GM04503 (cell line): ENCODE results near the gene IFIT1B.
"Not testable (repeated sequence)": the region's sequence is repeated elsewhere in the genome, so short reads cannot be mapped to it uniquely, and the experiment has no call there.

Experiments
- DNase-seq: peaks from one replicate; pipeline ENCODE4 v3.0.0-alpha.2; 2012; ENCODE audit warnings: low read depth

The IFIT1B gene

DNA sequence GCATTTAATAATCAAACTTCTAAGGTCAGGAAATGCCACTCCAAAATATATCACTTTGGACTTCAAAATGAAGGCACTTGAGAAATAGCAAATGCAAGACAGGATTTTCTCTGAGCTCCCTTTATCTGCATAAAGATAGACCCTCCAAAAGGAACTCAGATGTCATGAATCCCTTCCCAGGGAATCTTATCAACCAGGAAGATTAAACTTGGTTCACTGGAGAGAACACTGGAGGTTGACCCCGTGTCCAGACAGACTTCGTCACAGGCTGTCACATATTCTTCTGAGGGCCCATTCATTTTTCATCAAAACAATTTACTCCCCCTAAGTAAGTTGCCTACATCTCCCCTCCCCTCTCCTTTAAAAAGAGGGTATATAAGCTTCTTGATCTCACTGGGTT lies 28.9 kb upstream of the IFIT1B start:
- no peak for DNase-seq

DNA sequence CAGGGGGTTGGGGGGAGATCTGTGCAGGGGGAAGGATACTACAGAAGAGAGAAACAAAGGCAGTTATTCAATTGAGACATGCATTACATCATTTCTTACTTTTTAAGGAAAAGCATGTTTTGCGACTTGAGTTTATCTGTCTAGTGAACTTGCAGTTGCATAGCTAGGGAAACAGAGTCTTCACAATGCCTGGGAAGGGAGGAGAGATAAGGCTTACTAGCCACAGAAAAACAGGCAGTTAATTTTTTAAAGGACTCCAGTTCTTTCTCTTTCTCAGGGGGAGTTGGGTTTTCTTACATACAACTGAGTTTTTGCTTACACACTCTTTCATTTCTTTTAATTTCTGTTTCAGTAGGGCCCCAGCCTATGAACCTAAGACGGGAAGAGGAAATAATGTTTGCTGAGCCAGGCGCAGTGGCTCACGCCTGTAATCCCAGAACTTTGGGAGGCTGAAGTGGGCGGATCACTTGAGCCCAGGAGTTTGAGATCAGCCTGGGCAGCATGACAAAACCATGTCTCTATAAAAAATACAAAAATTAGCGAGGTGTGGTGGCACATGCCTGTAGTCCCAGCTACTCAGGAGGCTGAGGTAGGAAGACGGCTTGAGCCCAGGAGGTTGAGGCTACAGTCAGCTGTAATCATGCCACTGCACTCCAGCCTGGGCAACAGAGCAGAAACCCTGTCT lies 27.1 kb upstream of the IFIT1B start:
- not testable (repeated sequence) for DNase-seq

DNA sequence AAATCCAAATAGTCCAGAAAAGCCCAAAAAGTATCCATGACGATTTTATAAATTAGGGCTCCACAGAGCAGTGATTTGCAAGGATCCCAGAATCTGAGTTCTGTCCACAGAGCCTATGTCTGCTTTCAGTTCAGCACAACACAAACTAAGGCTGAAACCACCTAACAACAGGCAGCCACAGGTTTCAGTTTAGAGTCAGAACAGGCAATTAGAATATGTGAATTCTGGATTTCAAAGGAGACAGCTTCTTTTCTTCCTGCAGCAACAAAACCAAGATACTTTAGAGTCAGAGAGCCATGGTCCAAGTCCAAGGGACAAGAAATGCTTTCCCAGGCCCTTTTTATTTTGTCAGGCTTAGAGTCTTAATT lies 26.5 kb upstream of the IFIT1B start:
- no peak for DNase-seq

DNA sequence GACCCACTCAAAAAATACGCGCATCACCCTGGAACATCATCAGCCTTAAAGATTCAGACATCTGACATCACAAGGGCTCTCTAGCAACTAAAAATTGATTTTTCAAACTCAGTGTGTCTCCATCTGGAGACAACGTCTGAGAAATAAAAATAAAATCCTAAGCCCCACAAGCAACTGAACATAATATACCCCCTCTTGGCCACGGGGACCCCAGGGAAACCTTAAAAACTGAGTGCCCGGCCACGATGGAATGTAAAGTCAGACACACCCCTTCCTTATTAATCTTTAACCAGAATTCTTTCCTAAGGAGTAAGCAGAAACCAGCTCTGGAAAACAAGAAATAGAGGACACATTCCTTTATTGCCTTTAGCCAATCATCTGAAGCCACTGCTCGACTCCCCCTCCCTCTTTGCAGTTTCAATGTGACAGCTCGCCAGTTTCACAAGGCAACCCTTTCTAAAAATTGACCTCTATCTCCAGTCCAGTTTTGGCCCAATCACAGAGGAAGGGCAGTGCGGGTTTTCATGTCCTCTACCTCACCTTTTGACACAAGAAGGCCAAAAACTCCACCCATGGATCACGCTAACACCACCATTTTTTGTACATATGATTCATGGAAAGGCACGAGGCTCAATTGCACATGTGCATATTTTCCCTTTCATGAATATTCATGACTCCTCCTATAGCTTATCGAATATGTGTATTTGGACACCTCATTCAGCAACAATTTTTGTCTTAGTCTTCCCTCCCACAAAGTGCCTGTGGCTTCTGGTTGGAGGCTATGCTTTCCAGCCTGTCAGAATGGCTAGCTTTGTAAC lies 25.9 kb upstream of the IFIT1B start:
- DNase-seq = peak; percentile 99

DNA sequence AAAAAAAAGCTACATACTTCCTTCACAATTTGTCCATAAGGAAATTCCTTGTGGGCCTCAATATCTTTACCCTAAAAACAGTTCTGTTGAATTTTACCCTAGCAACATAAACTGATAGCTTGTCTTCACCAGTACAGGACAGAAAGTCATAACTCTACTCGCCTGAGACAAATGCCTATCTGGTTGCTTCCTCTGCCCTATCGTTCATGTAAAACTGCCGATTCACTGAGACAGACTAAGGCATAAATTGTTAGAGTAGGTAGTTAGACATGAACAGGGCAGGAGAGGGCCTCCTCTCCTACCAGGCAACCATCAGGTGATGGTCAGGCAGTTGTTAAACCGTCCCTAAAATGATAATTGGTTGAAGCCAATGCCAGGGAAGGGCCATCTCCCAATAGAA lies 25.1 kb upstream of the IFIT1B start:
- DNase-seq = no peak

DNA sequence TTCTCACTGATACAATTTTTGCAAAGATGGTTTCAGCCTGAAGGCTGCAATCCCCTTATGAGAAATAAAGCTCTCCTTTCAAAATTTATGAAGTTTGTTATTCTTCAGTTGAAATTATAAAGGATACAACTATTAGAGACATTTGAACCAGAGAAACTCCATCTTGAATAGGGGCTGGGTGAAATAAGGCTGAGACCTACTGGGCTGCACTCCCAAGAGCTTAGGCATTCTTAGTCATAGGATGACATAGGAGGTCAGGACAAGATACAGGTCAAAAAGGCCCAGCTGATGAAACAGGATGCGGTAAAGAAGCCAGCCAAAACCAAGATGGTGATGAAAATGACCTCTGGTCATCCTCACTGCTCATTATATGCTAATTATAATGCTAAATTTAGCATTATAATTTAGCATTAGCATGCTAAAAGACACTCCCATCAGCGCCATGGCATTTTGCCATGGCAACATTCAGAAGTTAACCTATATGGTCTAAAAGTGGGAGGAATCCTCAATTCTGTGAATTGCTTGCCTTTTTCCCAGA lies 22.4 kb upstream of the IFIT1B start:
- no peak for DNase-seq

DNA sequence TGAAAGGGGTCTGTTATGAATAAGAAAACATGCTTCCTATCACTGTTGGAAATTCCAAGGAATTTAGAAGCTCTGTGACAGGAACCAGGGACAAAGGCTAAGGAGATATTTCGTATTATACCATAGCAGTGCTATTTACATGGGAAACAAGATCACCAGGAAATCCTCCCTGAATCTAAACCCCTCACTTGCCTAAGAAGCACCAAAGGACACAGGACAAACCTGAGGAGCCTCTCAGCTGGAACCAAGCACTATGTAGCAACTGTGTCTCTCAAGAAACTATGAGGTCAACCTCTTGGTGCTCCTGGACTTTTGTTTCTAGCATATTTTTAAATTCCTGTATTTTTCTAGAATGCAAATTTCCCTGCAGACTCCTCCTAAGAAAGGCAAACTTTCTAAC lies 20.8 kb upstream of the IFIT1B start:
- DNase-seq = no peak

DNA sequence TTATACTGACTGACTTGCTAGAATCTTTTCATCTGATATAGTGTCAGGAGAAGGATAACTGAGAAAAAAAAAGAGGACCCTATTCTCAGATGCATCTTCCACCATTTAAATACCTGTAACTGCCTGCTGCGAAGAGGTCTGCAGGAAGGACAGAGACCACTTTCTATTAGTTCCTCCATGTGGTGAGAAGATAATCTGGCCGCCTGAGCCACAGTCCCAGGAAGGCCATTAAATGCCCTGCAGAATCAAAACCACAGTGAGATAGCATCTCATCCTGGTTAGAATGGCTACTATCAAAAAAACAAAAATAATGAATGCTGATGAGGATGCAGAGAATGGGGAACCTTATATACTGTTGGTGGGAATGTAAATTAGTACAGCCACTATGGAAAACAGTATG lies 19.9 kb upstream of the IFIT1B start:
- DNase-seq = no peak

DNA sequence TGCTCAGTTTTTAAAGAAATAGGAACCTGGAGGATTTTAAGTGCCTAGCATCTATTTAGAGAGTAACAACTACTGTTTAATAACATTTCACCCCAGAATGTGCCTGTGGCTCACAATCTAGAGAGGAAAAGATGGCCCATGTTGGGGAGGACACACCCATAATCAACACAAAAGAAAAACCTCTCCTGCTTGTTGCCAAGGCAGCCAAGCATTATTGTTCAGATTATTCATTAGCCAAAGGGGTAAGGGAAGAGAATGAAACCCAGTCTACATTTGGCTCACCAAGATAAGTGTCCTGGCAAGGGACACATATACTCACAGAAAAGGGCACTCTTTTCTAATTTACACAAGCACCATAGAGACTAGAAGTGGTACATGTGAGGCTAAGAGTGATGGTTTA lies 17.7 kb upstream of the IFIT1B start:
- DNase-seq = no peak

DNA sequence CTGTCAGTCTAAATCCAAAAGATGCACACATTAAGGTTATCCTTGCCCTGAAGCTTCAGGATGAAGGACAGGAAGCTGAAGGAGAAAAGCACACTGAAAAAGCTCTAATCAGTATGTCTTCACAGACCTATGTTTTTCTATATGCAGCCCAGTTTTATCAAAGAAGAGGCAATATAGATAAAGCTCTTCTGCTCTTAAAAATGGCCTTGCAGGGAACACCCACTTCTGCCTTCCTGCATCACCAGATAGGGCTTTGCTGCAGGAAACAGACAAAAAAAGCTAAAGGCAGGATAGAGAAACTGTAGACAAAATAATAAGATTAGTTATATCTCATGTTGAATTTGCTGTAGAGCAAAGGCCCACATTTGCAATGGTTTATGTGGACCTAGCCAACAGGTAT lies 14.9 kb upstream of the IFIT1B start:
- no peak for DNase-seq

DNA sequence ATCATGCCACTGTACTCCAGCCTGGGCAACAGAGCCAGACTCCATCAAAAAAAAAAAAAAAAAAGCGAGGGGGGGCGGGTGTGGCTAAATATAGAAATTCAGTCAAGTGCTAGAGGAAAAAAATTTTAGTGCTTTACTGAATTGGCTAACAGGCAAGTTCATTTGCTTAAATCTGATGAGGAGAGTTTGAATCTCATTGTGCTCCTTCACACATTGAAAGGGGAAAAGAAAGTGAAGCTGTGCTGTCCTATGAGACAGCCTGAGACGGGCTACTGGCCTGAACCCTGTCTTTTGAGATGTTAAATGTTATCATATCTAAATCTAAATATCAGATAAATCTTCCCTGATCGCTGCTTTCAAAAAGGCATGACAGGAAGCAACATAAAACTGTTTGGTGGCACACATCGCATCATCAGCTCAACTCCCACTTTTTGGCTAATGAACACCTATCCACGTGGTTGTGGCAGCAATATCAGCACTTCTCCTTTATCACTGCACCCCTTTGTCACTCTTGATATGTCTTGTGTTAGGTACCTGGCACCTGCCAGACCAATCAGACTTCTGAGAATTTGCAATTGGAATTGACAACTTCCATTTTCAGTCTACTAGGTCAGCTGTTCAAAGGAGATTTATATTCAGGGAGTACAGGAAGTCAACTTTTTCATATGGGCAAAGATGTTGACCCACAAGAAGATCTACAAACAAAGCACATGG lies 14.0 kb upstream of the IFIT1B start:
- DNase-seq = no peak

DNA sequence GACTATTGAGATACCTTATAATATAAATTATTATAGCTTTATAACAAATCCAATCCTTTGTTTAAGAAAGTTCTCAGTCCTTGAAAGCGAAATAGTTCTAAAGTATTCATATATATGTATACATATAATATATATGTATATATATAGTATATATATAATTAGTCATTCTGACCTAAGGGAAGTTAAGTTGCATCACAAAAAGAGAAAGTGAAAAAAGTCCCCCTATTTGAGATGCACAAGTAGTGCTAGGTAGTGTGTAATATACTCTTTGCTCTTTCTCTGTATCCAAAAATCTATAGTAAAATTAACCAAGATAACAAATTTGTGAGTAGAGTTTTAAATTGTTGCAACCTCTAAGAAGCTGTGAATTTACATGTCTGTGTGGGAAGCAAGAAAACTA lies 13.3 kb upstream of the IFIT1B start:
- DNase-seq = no peak

DNA sequence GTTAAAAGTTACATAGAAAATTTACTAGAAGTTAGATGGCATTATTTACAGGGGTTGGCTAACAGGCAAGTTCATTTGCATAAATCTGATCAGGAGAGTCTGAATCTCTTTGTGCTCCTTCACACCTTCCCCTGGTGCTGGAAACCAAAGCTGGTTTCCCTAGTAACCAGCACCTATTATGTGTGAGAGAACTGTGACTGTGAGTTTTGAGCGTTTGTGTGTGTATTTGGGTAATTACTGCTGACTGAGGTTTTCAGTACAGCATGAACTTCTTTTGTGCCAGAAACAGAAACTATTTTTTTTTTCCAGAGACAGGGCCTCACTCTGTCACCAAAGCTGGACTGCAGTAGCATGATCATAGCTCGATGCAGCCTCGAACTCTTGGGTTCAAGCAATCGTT lies 10.3 kb upstream of the IFIT1B start:
- no peak for DNase-seq

DNA sequence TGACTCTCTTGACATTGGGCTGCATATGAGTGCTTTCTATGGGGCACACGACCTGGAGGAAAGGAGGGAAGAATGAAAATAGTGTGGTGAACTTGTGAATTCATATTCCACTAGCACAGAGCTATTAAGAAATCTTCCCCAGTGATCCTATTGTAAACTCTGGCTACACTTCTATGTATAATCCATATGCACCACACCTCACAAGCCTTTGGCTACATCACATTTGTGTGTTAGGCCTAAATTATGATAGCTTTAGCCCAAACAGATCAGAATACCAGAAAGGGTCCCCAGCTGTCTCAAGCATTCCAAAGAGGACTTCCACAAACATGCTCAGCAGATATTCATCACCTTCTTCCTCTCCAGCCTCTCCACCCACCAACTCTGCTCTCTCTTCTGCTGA lies 9.7 kb upstream of the IFIT1B start:
- DNase-seq = no peak

DNA sequence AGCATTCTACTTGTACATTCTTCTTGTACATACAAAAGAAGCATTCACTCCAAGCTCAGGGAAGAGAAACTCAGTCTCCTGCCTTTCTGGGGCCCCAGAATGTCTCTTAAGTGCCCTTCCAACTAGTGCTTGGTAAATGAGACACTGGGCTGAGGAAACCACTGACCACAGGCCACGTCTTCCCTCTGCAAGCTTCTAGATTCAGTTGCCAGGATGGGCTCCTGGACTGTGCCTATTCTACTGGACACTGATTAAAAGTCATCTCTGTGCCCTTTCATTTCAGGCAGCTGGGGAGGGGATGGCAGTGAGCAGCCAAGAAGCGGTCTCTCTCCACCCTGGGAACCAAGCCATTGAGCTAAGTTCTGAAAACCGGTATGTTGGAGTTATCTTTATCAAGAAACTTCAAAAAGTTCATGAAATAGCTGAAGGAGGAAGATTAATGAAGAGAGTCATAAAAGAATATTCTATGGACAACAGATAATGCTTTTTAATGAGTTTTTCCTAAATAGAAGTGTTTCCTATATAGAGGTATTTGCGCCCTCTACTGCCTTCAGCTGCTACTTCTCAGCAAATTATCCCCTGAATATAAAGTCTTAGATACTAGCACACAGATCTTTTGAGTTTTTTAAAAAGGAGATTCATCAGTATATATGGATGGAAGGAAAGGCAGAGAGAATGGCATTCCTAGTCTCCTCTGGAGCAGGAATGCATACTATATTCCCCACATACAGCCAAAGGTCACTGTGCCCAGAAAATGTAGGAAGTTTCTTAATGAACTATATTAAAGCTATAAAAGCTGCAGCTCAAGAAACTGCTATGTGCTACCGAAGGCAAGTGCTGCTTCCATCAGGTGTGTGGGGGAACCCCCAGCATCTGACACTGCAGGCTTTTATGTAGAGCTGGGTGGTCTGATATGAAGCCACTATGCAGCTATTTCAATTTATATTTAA lies 8.4 kb upstream of the IFIT1B start:
- DNase-seq = no peak

DNA sequence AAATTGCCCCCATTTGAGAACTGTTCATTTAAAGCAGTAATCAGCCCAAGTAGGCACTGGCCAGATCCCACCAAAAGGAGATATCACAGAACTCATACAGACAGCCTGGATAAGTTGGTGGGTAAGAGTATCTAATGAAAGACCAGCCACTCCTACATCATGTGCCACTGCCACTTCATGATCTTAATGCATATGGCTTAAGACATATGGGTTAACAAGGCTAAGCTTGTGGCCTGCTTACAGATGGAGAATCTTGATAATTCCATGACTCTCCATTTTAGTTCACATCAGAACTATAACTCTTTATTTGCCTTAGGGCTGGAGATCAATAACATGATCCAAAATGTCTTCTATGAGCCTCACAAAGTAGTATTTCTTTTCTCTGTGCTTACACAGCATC lies 6.8 kb upstream of the IFIT1B start:
- DNase-seq = no peak

DNA sequence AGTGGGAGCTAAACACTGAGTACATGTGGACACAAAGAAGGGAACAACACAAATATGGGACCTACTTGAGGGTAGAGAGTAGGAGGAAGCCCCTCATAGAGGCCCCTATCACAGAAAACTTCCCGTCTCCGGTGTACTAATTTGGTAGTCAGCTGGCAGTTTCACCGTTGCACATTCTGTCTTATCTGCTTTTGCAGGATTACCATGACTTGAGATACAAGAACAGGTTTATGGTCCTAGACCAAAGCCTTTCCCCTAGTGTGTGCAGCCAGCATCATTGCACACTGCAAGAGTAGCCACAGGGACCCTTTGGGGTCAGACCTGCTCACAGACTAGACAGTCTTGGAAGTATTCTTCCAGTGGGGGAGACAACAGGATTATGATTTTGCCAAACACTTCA lies 5.9 kb upstream of the IFIT1B start:
- DNase-seq = no peak

DNA sequence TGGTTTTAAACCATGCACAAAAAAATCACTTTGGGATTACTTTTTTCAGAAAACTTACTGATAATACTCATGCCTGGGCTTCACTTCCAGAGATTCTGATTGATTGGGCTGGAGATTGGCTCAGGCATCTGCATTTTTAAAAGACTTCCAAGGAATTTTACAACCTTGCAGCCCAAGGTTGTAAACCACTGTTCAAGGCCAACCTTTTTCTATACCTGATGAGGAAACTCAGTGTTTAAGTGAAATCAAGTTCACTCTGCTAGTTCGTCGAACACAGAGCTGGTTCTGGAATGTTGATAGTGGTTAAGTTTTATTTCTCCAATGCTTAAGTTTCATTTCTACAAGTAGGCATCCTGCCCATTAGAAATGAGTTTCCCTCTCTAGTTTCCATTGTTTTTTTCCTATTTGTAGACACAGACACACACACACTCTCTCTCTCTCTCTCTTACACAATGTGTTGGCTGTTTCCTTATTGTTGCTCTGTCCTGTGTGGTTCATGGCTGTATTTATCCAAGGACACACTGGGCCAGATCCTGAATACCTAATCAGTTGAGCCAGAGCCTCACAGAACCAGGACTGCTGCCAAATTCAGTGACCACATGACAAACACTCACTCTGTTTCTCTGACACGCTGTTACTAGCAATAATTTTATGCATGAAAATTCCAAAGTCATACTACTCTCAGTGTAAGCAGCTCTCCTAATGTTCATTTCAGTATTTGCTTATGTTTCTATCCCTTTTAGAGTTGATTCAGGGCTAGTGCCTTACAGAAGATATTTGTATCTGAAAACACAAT lies 3.7 kb upstream of the IFIT1B start:
- peak; percentile 99 for DNase-seq

DNA sequence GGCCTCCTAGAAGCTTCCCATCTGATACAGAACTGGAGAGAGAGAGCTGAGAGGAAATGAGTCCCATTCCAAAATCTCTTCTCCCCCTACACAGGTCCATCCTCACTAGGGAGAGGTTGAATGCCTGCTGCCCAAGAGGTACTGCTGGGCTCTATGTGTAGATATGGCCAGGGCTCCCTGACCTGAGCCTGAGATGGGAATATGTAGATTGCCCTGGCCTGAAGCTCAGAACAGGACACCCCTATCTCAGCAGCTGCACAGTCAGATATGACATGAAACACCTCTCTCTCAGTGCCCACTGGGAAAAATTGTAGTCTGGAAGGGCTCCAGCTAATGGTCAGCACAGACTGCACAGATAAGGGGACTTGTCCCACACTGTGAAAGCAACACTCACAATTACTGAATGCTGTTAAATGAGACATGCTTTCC lies 3.1 kb upstream of the IFIT1B start:
- DNase-seq = no peak

DNA sequence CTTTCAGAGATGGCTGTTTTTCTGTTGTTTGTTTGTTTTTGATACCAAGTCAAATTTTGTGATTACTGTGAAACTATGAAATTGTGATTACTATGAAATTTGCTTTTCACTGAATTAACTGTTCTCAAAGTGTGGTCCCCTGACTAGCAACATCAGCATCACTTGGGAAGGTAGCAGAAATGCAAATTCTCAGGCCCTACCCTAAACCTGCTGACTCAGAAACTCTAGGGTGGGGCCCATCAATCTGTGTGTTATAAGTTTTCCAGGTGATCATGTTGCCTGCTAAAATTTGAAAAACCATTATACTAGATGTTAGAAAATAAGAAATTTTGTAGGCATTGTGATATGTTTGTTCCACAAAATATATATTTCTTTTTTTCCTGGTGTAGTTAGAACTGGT lies 1.2 kb downstream of the IFIT1B start:
- DNase-seq = no peak

DNA sequence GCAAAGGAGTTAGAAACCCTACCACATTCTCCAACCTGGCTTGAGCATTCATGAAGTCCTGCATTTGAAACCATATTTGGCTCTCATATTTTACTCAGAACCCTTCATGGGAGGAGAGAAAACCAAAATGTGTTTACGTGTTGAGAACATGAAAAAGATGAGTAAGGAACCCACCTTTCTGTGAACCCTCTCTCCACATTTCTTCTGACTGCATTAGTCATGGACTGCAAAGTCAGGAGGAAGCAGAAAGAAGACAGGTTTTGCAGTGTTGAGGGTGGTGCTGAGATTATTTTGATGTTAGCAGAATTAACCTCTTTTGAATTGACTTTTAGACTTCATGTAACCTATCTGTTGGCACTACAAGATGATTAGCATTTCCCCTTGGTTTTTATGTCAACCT lies 4.9 kb downstream of the IFIT1B start:
- DNase-seq = no peak
